SK-N-MC (cell line): ENCODE results near the gene SHKBP1.

Experiments
- EZH2 ChIP-seq: fragments of 200-600 bp; sonication (generic); IDR thresholded peaks from one replicate; pipeline ENCODE4 v1.6.1; 2017; ENCODE audit warnings: antibody characterized with exemption
- FOXP2 ChIP-seq: optimal IDR thresholded peaks from 2 replicates; pipeline ENCODE3; 2011; ENCODE audit warnings: mild to moderate bottlenecking, moderate library complexity; ENCODE audit not compliant: insufficient read depth; ENCODE audit errors: extremely low read length, control extremely low read depth
- POLR2AphosphoS5 ChIP-seq: IDR thresholded peaks from 2 replicates; pipeline ENCODE4 v1.6.1; 2012; ENCODE audit warnings: mild to moderate bottlenecking, low read depth, low read length, borderline replicate concordance

GRCh38 chr19:40582467-40582866 lies 5.8 kb downstream of the SHKBP1 start:
- TF ChIP-seq EZH2 (no peak), POLR2AphosphoS5 (no peak), FOXP2 (no peak)
